ENCODE results near the gene UGT1A3.

UGT1A3 gene

DNA sequence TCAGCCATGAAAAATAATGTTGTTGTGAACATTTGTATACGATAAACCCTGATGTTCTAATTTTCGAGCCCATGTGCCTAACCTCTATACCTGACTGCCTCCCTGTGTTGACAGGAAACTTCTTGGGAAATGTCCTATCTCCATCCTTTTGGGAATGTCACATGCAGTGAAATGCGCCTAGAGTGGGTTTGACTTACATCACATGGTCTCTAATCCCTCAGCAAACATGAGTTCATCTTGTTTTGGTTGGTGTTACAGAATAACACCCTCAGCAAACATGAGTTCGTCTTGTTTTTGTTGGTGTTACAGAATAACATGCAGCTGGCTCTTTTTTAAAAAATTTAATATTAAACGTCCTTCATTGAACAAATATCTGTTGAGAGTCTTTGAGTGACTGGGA lies 40.5 kb upstream of the UGT1A3 start:
- TF ChIP-seq CTCF (conservative IDR thresholded peaks at IDR 0.05; ENCODE audit: control insufficient read depth, insufficient read depth, low read depth, low read length), result no peak
- DNase-seq (ENCODE audit: low read depth), result no peak
- H3K4me3 ChIP-seq (ENCODE audit: control insufficient read depth, low read depth, low read length), result no peak overlapping the region

DNA sequence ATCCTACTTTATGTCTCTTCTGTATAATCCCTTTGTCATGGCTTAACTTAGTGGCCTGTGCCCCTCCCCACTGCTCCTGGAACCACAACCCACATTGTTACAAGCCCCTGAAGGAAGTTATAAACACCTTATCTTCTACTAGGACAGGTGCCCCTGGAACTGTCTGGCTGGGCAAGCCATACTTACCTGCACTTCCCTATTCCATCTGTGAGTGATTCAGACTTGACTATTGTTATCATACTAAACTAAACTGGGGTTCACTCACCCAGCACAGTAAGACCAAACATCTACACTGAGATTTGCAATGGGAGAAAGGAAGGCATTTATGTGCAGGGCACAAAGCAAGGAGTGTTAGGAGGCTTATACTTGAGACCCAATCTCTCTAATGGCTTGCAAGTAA lies 39.8 kb upstream of the UGT1A3 start:
- TF ChIP-seq CTCF (conservative IDR thresholded peaks at IDR 0.05; ENCODE audit: control insufficient read depth, insufficient read depth, low read depth, low read length), result no peak
- H3K4me3 ChIP-seq (ENCODE audit: control insufficient read depth, low read depth, low read length), result no peak overlapping the region
- DNase-seq (ENCODE audit: low read depth), result no peak

DNA sequence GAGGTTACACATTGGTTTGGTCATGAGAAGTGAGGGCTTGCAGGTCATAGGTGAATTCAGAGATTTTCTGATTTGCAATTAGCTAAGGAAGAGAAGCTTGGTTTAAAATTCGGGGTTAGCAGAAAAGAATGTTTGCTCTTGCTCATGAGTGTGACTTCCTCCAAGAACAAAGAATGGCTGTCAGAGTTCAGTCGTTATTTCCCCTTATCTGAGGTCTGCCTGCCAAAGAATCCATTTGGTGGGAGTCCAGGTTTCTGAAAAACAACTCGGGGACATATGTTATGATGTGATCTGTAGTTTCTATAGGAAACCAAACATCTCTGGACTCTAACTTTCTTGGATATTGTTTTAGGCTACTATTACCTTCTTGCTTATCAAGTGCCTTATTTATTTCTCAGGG lies 39.3 kb upstream of the UGT1A3 start:
- no peak for DNase-seq (ENCODE audit: low read depth)
- no peak for TF ChIP-seq CTCF (conservative IDR thresholded peaks at IDR 0.05; ENCODE audit: control insufficient read depth, insufficient read depth, low read depth, low read length)
- H3K4me3 ChIP-seq (ENCODE audit: control insufficient read depth, low read depth, low read length), result no peak overlapping the region

DNA sequence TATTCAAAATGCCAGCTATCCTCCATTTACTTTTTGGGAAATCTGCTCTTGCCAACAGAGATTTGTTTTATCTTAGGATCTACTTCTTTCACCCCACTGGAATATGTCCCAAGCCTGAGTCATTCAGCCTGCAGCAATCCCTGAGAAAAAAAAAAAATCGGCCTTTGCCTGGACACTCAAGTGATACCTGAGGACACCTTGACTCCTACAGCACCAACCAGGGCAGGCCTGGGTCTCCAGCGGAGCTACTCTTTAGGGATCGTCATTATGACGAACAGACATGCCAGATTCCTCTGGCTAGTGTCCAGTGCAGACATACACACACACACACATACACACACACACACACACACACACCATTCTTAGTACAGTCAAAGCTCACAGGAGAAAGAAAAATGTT lies 38.4 kb upstream of the UGT1A3 start:
- no peak for TF ChIP-seq CTCF (conservative IDR thresholded peaks at IDR 0.05; ENCODE audit: control insufficient read depth, insufficient read depth, low read depth, low read length)
- no peak for DNase-seq (ENCODE audit: low read depth)
- H3K4me3 ChIP-seq (ENCODE audit: control insufficient read depth, low read depth, low read length), result no peak overlapping the region

- H3K4me3 ChIP-seq (ENCODE audit: control insufficient read depth, low read depth, low read length), result no peak overlapping the region
Observed at GRCh38 chr2:233691443-233692433, 37.1 kb upstream of the UGT1A3 start.

GRCh38 chr2:233692648-233693047 lies 36.2 kb upstream of the UGT1A3 start, which contains the start of gene UGT1A6:
Gene UGT1A6, plus strand, starts transcription at chr2:233692890. Its CDS starts 115 bp downstream, at chr2:233693005.
- no peak for TF ChIP-seq CTCF (conservative IDR thresholded peaks at IDR 0.05; ENCODE audit: control insufficient read depth, insufficient read depth, low read depth, low read length)
- H3K4me3 ChIP-seq (ENCODE audit: control insufficient read depth, low read depth, low read length), result no peak within 1 kb of the TSS
- DNase-seq (ENCODE audit: low read depth), result no peak

More at GRCh38 chr2:233691443-233692433, 37.1 kb upstream of the UGT1A3 start:
- DNase-seq (ENCODE audit: low read depth), result no peak
- no peak for TF ChIP-seq CTCF (conservative IDR thresholded peaks at IDR 0.05; ENCODE audit: control insufficient read depth, insufficient read depth, low read depth, low read length)

Measured in fibroblast of mammary gland (primary cell).